ENCODE data around the gene NMNAT3. TPM values are rescaled to one million over a fixed set of nuclear protein-coding genes. Genes with fewer than 3 reads are reported as not detected.
A peak's percentile ranks its signal among the peaks of the same experiment; 100 is the strongest.

Gene NMNAT3
- total RNA-seq, 1 experiment from 2014 or later: 3.7 TPM

GRCh38 chr3:139521144-139521543 is 156.6 kb downstream of the NMNAT3 start:
- DNase-seq (ENCODE audit: low read depth): no peak

DNA sequence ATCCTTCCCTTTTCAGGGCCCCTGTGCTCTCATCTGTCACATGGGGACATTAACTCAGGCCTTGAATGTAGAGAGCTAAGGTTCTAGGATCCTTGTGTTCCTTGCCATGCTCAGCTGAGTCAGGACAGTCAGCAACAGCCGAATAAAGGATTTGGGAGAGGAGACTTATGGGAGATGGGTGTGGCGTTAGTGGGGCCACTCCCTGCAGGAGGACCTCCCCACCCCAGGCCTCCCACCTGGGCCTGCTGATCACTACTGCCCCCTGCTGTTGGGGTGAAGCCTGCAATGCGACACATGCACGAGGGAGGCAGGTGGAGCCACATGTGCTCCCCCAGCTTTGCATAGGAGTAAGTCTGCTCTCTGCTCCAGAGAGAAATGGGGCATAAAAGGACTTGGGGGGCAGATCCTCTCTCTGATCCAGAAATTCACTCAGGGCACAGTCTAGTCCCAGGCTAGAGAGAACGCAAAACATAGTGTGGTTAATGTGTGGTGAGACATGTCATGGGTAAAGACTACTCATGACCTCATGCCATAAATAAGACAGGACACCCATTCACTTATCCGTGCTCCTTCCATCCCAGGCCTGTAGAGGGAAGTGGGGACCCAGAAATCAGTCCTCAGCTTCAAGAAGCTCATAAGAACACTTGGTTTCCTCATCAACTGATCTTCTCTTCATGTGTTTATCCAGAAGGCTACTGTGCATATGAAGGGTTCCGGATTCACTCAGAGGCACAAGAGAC is 157.6 kb downstream of the NMNAT3 start:
- DNase-seq (ENCODE audit: low read depth): peak; percentile 58

DNA sequence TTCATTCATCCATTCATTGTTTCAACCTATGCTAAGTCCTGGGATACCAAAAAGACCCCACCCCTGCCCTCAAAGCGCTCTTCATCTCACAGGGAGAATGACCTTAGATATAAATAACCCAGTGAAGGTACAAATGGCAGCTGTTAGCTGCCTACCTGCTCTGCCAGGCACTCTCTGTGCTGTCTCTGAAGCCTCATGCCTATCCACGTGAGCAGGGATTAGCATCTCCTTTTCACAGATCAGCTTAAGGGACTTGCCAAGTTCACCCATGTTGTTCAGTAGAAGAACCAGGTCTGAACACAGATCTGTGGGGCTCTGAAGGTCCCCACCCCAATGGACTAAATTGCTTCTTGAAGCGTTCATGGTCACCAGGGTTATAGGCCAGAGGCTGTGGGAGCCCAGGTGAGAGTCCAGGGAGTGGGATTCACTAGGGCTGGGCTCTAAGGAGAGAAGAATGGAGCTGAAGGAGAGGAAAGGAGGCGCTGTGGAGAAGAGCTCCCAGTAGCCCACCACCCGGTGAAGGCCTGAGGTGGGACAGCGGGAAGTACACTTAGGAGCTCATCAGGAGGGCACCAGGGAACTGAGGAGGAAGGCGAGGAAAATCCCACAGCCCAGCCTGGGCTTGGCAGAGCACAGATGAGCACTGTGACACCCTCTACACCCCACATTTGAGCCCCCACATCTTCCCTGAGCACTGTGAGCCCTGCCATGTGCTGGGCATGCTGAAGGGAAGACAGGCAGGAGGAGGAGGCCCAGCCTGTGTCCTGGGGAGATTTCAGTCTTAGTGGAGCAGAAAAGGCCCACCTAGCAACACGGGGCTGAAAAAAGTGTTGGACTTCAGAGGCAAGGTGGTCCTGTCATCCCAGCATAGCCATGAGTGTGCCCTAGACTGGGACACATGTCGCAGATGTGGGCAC is 158.6 kb downstream of the NMNAT3 start:
- DNase-seq (ENCODE audit: low read depth): no peak

- DNase-seq (ENCODE audit: low read depth): no peak
These were observed 159.5 kb downstream of the NMNAT3 start for GRCh38 chr3:139518306-139518705.

- DNase-seq (ENCODE audit: low read depth): no peak
These were observed 160.3 kb downstream of the NMNAT3 start for GRCh38 chr3:139517321-139518065.

GRCh38 chr3:139514741-139515140 is 163.0 kb downstream of the NMNAT3 start:
- no peak for DNase-seq (ENCODE audit: low read depth)

Other genes with a start within 250 kb of the NMNAT3 start
- gene RBP2, start 201.5 kb downstream of the NMNAT3 start, total RNA-seq (2014; rRNA removed; shearing (Covaris generic)): not detected in 2 replicates
- 9.2 and 17.7 TPM in 2 replicates for gene RBP1, start 138.2 kb downstream of the NMNAT3 start, total RNA-seq (2014; rRNA removed; shearing (Covaris generic))

All from Daoy (cell line).